Loucy (cell line): Measurements from ENCODE around the gene PLXNA4.

Experiments used
- H2AFZ ChIP-seq: fragments of 200-600 bp; sonication (generic); 2 replicates; pipeline ENCODE4 v1.6.0; 2016; ENCODE audit warnings: antibody characterized with exemption, mild to moderate bottlenecking, low read length, moderate library complexity
- H3F3A ChIP-seq: fragments of 200-600 bp; 2 replicates; pipeline ENCODE4 v1.6.0; 2016; ENCODE audit warnings: antibody characterized with exemption, low read depth, mild to moderate bottlenecking
- H3K27me3 ChIP-seq: fragments of 200-600 bp; sonication (generic); 2 replicates; pipeline ENCODE4 v1.6.1; 2014; ENCODE audit warnings: low read length, mild to moderate bottlenecking; ENCODE audit not compliant: insufficient read depth, poor library complexity, severe bottlenecking
- H3K36me3 ChIP-seq: fragments of 200-600 bp; sonication (generic); 2 replicates; pipeline ENCODE4 v1.6.1; 2016; ENCODE audit warnings: low read length; ENCODE audit not compliant: insufficient read depth
- H3K4me1 ChIP-seq: fragments of 200-600 bp; sonication (generic); 2 replicates; pipeline ENCODE4 v1.5.1; 2014; ENCODE audit warnings: low read length, mild to moderate bottlenecking; ENCODE audit not compliant: insufficient read depth, poor library complexity, severe bottlenecking
- H3K4me2 ChIP-seq: fragments of 200-600 bp; sonication (generic); 2 replicates; pipeline ENCODE4 v1.6.0; 2014; ENCODE audit warnings: antibody characterized with exemption, low read length, low read depth, mild to moderate bottlenecking; ENCODE audit not compliant: poor library complexity, severe bottlenecking
- H3K4me3 ChIP-seq: fragments of 200-600 bp; sonication (generic); 2 replicates; pipeline ENCODE4 v1.5.1; 2014; ENCODE audit warnings: low read length, mild to moderate bottlenecking, mixed read lengths; ENCODE audit not compliant: poor library complexity, severe bottlenecking
- H3K79me2 ChIP-seq: fragments of 200-600 bp; sonication (generic); 2 replicates; pipeline ENCODE4 v1.6.1; 2014; ENCODE audit warnings: low read length; ENCODE audit not compliant: insufficient read depth
- H3K9ac ChIP-seq: fragments of 200-600 bp; sonication (generic); 2 replicates; pipeline ENCODE4 v1.6.0; 2014; ENCODE audit warnings: mild to moderate bottlenecking, low read depth, low read length, moderate library complexity; ENCODE audit not compliant: poor library complexity, severe bottlenecking
- H3K9me2 ChIP-seq: fragments of 200-600 bp; sonication (generic); replicated peaks from 2 replicates; pipeline ENCODE4 v1.6.1; 2016; ENCODE audit warnings: low read depth, low read length, mixed read lengths
- H3K9me3 ChIP-seq: fragments of 200-600 bp; sonication (generic); 2 replicates; pipeline ENCODE4 v1.6.1; 2014; ENCODE audit warnings: mild to moderate bottlenecking, antibody characterized with exemption, low read length, low read depth; ENCODE audit not compliant: insufficient read depth
- H4K20me1 ChIP-seq: fragments of 200-600 bp; sonication (generic); 2 replicates; pipeline ENCODE4 v1.6.0; 2014; ENCODE audit warnings: antibody characterized with exemption, low read length, mild to moderate bottlenecking; ENCODE audit not compliant: insufficient read depth, poor library complexity, severe bottlenecking
- EZH2phosphoT487 ChIP-seq: fragments of 200-600 bp; IDR thresholded peaks from 2 replicates; pipeline ENCODE4 v1.6.1; 2018; ENCODE audit warnings: antibody characterized with exemption, mild to moderate bottlenecking, moderate library complexity, borderline replicate concordance
- TF ChIP-seq, protein P1 (sequence below): fragments of 200-600 bp; sonication (generic); conservative IDR thresholded peaks from 2 replicates; pipeline ENCODE4 v1.5.1; 2014; ENCODE audit warnings: mild to moderate bottlenecking, antibody characterized with exemption, low read length

Gene PLXNA4

DNA sequence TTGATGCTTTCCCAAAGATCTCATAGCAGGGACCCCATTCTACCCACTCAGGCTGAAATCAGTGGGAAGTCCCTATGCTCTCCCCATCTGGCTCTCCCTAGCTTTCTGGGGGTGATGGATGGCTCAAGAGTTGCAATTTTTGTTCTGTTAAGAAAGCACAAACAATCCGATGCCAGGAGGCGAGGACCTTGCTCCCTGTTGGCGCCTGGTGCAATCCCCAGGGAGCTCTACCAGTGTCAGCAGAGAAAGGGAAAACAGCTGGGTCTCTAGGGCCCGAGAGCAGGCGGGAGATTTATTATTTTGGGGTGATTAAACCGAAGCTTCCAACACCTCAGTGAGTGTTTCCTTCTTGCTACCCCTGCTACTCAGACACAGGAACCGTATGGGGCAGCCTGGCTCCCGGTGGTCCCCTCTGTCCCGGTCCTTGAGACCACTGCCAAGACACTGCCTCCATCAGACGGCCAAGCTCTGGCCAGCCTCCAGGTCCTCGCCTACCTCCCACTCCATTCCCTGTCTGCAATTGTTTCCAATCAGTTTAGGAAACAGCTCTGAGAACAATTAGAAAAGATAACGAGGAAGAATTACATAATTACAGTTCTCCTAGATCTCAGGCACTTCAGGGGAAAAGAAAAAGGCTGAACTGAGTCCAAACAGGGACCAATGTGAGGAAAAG, 147.9 kb downstream of the PLXNA4 start:
- Histone ChIP-seq H3F3A (no peaks in the 10 kb centered on the region), H4K20me1 (no peaks in the 10 kb centered on the region), H3K9me2 (no peaks in the 10 kb centered on the region), H3K4me3 (no peak overlapping the region), H3K9ac (no peak overlapping the region), H3K27me3 (no peaks in the 10 kb centered on the region), H2AFZ (no peak overlapping the region), H3K9me3 (no peaks in the 10 kb centered on the region), H3K79me2 (no peaks in the 10 kb centered on the region), H3K36me3 (no peaks in the 10 kb centered on the region), H3K4me1 (peaks cover 60% of the 10 kb centered on the region), H3K4me2 (no peak overlapping the region)
- TF ChIP-seq, protein P1, sequence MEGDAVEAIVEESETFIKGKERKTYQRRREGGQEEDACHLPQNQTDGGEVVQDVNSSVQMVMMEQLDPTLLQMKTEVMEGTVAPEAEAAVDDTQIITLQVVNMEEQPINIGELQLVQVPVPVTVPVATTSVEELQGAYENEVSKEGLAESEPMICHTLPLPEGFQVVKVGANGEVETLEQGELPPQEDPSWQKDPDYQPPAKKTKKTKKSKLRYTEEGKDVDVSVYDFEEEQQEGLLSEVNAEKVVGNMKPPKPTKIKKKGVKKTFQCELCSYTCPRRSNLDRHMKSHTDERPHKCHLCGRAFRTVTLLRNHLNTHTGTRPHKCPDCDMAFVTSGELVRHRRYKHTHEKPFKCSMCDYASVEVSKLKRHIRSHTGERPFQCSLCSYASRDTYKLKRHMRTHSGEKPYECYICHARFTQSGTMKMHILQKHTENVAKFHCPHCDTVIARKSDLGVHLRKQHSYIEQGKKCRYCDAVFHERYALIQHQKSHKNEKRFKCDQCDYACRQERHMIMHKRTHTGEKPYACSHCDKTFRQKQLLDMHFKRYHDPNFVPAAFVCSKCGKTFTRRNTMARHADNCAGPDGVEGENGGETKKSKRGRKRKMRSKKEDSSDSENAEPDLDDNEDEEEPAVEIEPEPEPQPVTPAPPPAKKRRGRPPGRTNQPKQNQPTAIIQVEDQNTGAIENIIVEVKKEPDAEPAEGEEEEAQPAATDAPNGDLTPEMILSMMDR = no peak
- TF ChIP-seq EZH2phosphoT487 = no peak

DNA sequence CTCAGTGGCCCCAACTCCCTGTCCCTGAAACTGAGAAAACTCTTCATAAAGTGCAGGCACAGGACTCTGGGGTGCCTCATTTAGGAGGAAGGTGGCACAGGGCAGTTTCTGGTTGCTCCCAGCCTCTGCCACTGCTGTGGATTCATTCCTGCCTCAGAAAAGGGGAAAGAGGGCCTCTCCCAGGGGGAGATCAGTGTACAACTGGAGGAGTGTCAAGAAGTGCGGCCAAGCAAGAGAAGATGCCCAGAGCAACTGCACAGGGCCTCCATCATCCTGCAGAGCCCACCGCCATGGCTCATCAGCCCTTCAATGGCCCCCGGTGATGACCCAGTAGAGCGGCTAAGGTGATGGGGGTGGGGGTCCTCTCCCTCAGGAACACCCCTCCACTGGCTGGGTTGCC, 150.3 kb downstream of the PLXNA4 start:
- Histone ChIP-seq H3K4me1 (peaks cover 36% of the 10 kb centered on the region), H3K36me3 (no peaks in the 10 kb centered on the region), H3K27me3 (no peaks in the 10 kb centered on the region), H2AFZ (0 out of 2 replicates have a peak overlapping the region, but pooled peaks have one; percentile 7), H3K9me2 (no peaks in the 10 kb centered on the region), H3F3A (no peaks in the 10 kb centered on the region), H3K9me3 (no peaks in the 10 kb centered on the region), H3K4me3 (no peak overlapping the region), H4K20me1 (no peaks in the 10 kb centered on the region), H3K79me2 (no peaks in the 10 kb centered on the region), H3K4me2 (no peak overlapping the region), H3K9ac (no peak overlapping the region)
- no peak for TF ChIP-seq EZH2phosphoT487
- TF ChIP-seq, protein P1 = no peak

- Histone ChIP-seq H3K9ac (no peak overlapping the region), H3K4me1 (peaks cover 27% of the 10 kb centered on the region), H3F3A (no peaks in the 10 kb centered on the region), H3K36me3 (no peaks in the 10 kb centered on the region), H3K27me3 (no peaks in the 10 kb centered on the region), H3K4me3 (no peak overlapping the region), H4K20me1 (no peaks in the 10 kb centered on the region), H3K9me2 (no peaks in the 10 kb centered on the region), H3K4me2 (no peak overlapping the region), H2AFZ (no peak overlapping the region), H3K9me3 (no peaks in the 10 kb centered on the region), H3K79me2 (no peaks in the 10 kb centered on the region)
- TF ChIP-seq EZH2phosphoT487 = no peak
- TF ChIP-seq, protein P1 = no peak
These were observed 151.2 kb downstream of the PLXNA4 start for GRCh38 chr7:132424821-132425724.
